H1 (cell line): ENCODE results near the gene PRX.

Experiments
- CTCF ChIP-seq, 3 experiments: IDR thresholded peaks; 1 replicate in 2 of 3; 2 replicates in 1 of 3; pipeline versions ENCODE4 v1.5.1 to v1.6.1; 2011; ENCODE audit warnings: low read length in 3 of 3, mild to moderate bottlenecking in 3 of 3, inconsistent platforms in 2 of 3, low read depth in 1 of 3, moderate library complexity in 1 of 3; ENCODE audit not compliant: insufficient read depth in 1 of 3; ENCODE audit errors: control extremely low read depth in 1 of 3
- GABPA ChIP-seq: IDR thresholded peaks from 2 replicates; pipeline ENCODE4 v1.6.1; 2011; ENCODE audit warnings: mild to moderate bottlenecking, low read length, moderate library complexity, borderline replicate concordance; ENCODE audit not compliant: insufficient read depth
- SIN3A ChIP-seq, 2 experiments: IDR thresholded peaks in 1 of 2; conservative IDR thresholded peaks in 1 of 2; 2 replicates each; pipeline ENCODE4 v1.6.1; 2011 to 2012; ENCODE audit warnings: low read length in 2 of 2, improper control_type of control experiment in 1 of 2, low read depth in 1 of 2, mild to moderate bottlenecking in 1 of 2
- YY1 ChIP-seq: IDR thresholded peaks from 2 replicates; pipeline ENCODE4 v1.6.1; 2011; ENCODE audit warnings: low read depth, mild to moderate bottlenecking, low read length

- TF ChIP-seq CTCF (IDR thresholded peaks at IDR 0.05; ENCODE audit: control extremely low read depth in 1 of 3, insufficient read depth in 1 of 3, low read depth in 1 of 3, low read length in 3 of 3) = no peak
- TF ChIP-seq YY1 = no peak
- no peak for TF ChIP-seq GABPA
- no peak for TF ChIP-seq SIN3A (conservative IDR thresholded peaks at IDR 0.05 in 1 of 2, IDR thresholded peaks at IDR 0.05 in 1 of 2; ENCODE audit: low read depth in 1 of 2, low read length in 2 of 2)
Measured at GRCh38 chr19:40365613-40366401, 47.4 kb downstream of the PRX start.
